ENCODE data around the gene ZNF362.

The ZNF362 gene

GRCh38 chr1:33346927-33347649, 90.8 kb downstream of the ZNF362 start:
- DNase-seq (ENCODE audit: low read depth): no peak

GRCh38 chr1:33347650-33347992, 91.3 kb downstream of the ZNF362 start:
- no peak for DNase-seq (ENCODE audit: low read depth)

GRCh38 chr1:33348194-33348593, 91.9 kb downstream of the ZNF362 start:
- DNase-seq (ENCODE audit: low read depth): no peak

- DNase-seq (ENCODE audit: low read depth): no peak
These were observed 92.4 kb downstream of the ZNF362 start for GRCh38 chr1:33348676-33349080.

GRCh38 chr1:33349081-33349759, 92.9 kb downstream of the ZNF362 start:
- DNase-seq (ENCODE audit: low read depth): peak; percentile 26

- peak; percentile 67 for DNase-seq (ENCODE audit: low read depth)
These were observed 93.7 kb downstream of the ZNF362 start for GRCh38 chr1:33349778-33350610.
